Daoy (cell line): Measurements from ENCODE around the gene FAM43B. TPM values are rescaled to one million over a fixed set of nuclear protein-coding genes. Genes with fewer than 3 reads are reported as not detected.
A peak's percentile ranks its signal among the peaks of the same experiment; 100 is the strongest.

Experiments
- DNase-seq: peaks from one replicate; pipeline ENCODE4 v3.0.0-alpha.2; 2015; ENCODE audit warnings: low read depth
- total RNA-seq: library from RNA; depleted of rRNA; stranded (reverse); fragments of >200 nt; shearing (Covaris generic); gene quantifications from 2 replicates; pipeline ENCODE4 v1.2.3, GENCODE V29; 2014

Gene FAM43B
- total RNA-seq, 1 experiment from 2014 or later, result 0.29 TPM

GRCh38 chr1:20552728-20553445 is 514 bp downstream of the FAM43B start:
- DNase-seq, result peak; percentile 46

- no peak for DNase-seq
Measured at GRCh38 chr1:20555025-20555757, 2.8 kb downstream of the FAM43B start.

GRCh38 chr1:20555758-20556120 is 3.4 kb downstream of the FAM43B start:
- no peak for DNase-seq

GRCh38 chr1:20558191-20558590 is 5.8 kb downstream of the FAM43B start:
- DNase-seq, result no peak

GRCh38 chr1:20560966-20561365 is 8.6 kb downstream of the FAM43B start:
- no peak for DNase-seq

- no peak for DNase-seq
Measured at GRCh38 chr1:20565234-20565633, 12.9 kb downstream of the FAM43B start.

- DNase-seq, result no peak
Measured at GRCh38 chr1:20569523-20570098, 17.2 kb downstream of the FAM43B start.

- no peak for DNase-seq
Measured at GRCh38 chr1:20571427-20571826, 19.1 kb downstream of the FAM43B start.

GRCh38 chr1:20573987-20574386 is 21.6 kb downstream of the FAM43B start:
- DNase-seq, result no peak

GRCh38 chr1:20574686-20575540 is 22.5 kb downstream of the FAM43B start:
- DNase-seq, result peak; percentile 91

GRCh38 chr1:20575541-20576336 is 23.4 kb downstream of the FAM43B start:
- no peak for DNase-seq

- DNase-seq, result peak; percentile 52
Measured at GRCh38 chr1:20578062-20578461, 25.7 kb downstream of the FAM43B start.

GRCh38 chr1:20578721-20579395 is 26.5 kb downstream of the FAM43B start:
- peak; percentile 57 for DNase-seq

- DNase-seq, result peak; percentile 66
Measured at GRCh38 chr1:20584890-20585289, 32.5 kb downstream of the FAM43B start.

- DNase-seq, result no peak
Measured at GRCh38 chr1:20586953-20587660, 34.7 kb downstream of the FAM43B start.

- DNase-seq, result peak; percentile 63
Measured at GRCh38 chr1:20587661-20588053, 35.3 kb downstream of the FAM43B start.

GRCh38 chr1:20588634-20589225 is 36.4 kb downstream of the FAM43B start, which contains the start of gene CDA:
TSS of gene CDA (plus strand) at chr1:20589097. CDS start at chr1:20589130, 33 bp downstream.
- no peak for DNase-seq

GRCh38 chr1:20589331-20590278 is 37.2 kb downstream of the FAM43B start:
- peak; percentile 49 for DNase-seq
